ENCODE measurements around the gene ZDHHC7.

ZDHHC7 gene

DNA sequence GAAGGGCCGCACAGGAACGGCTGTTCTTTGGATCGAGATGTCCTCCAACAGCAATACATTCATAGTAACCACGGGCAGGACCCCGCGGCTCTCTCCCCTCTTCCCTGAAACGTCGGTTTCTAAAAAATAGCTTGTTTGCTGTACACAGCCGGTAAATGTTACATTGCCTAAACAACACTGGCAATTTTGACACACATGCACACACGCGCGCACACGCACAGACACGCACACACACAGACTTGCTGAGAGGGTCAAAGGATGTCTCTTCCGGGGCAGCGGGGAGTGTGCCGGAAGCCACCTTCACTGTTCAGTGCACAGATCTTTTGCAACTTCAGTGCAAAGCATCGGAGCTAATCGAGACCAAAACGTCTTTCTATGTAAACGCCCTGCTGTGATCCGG, 35.8 kb downstream of the ZDHHC7 start:
- Histone ChIP-seq H3K36me3 (no peaks in the 10 kb centered on the region), H3K27me3 (ENCODE audit: insufficient read depth, low read depth, severe bottlenecking) (no peaks in the 10 kb centered on the region), H3K27ac (no peak overlapping the region), H3K9me3 (ENCODE audit: severe bottlenecking) (no peaks in the 10 kb centered on the region), H3K4me3 (ENCODE audit: low read depth, low read length) (no peak overlapping the region)
- TF ChIP-seq, protein P1, sequence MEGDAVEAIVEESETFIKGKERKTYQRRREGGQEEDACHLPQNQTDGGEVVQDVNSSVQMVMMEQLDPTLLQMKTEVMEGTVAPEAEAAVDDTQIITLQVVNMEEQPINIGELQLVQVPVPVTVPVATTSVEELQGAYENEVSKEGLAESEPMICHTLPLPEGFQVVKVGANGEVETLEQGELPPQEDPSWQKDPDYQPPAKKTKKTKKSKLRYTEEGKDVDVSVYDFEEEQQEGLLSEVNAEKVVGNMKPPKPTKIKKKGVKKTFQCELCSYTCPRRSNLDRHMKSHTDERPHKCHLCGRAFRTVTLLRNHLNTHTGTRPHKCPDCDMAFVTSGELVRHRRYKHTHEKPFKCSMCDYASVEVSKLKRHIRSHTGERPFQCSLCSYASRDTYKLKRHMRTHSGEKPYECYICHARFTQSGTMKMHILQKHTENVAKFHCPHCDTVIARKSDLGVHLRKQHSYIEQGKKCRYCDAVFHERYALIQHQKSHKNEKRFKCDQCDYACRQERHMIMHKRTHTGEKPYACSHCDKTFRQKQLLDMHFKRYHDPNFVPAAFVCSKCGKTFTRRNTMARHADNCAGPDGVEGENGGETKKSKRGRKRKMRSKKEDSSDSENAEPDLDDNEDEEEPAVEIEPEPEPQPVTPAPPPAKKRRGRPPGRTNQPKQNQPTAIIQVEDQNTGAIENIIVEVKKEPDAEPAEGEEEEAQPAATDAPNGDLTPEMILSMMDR (IDR thresholded peaks at IDR 0.05; ENCODE audit: low read depth, low read length) = no peak
- no peak for DNase-seq

DNA sequence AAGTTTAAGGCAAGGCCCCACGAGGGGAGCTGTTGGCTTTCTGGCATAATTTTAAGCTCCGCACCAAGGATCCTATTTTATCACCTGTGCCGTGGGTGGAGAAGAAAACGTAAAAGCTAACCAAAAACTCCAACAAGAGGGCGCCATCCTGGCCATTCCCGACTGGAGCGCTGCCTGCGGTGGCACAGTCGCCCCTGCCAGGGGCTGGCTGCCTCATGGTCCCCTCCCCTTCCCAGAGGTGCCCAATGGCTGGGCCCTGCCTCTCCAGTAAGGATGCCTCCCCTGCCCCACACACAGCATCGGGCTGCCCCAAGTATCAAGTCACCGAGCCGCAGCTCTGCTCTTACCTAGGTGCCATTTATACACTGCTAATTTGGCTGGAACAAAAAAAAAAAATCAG, 36.3 kb downstream of the ZDHHC7 start:
- Histone ChIP-seq H3K9me3 (ENCODE audit: severe bottlenecking) (no peaks in the 10 kb centered on the region), H3K36me3 (no peaks in the 10 kb centered on the region), H3K27ac (no peak overlapping the region), H3K27me3 (ENCODE audit: insufficient read depth, low read depth, severe bottlenecking) (no peaks in the 10 kb centered on the region), H3K4me3 (ENCODE audit: low read depth, low read length) (no peak overlapping the region)
- TF ChIP-seq, protein P1 (IDR thresholded peaks at IDR 0.05; ENCODE audit: low read depth, low read length) = no peak
- DNase-seq = no peak

DNA sequence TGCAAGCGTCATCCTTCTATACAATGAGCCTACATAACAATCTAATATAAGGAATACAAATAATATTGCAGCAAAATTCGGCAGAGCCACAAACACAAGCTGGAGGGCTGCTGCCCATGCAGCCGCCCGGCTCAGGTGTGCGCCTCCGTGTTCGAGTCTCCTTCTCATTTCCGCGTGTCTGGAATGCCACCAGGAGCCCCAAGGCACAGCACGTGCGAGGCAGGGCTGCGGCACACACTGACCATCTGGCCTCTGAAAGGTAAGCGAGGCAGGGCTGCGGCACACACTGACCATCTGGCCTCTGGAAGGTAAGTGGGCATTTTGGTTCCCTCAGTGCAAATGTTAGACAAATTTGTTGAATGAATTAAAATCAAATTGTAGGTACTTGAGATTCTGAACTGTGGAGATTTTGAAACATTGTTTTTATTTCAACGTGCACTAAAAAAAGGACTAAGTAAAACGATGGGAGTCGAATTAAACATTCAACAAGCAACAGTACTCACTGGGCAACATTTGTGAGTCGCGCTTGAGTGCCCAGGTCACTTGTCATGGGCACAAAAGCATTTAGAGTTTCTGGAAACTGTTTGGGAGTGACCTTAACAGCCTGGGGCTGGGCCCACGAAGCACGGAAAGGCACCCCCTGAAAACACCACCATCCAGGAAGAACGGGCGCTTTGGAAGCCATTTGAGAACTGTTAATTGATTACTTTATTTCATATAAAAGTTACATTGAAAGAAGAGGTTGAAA, 37.4 kb downstream of the ZDHHC7 start:
- H3K36me3 ChIP-seq = no peaks in the 10 kb centered on the region
- no peaks in the 10 kb centered on the region for H3K9me3 ChIP-seq (ENCODE audit: severe bottlenecking)
- DNase-seq = peak; percentile 34
- no peaks in the 10 kb centered on the region for H3K27me3 ChIP-seq (ENCODE audit: insufficient read depth, low read depth, severe bottlenecking)
- peak overlapping the region; percentile 14; the same call in 1 of the 2 replicates for H3K27ac ChIP-seq
- TF ChIP-seq, protein P1 (IDR thresholded peaks at IDR 0.05; ENCODE audit: low read depth, low read length) = no peak
- H3K4me3 ChIP-seq (ENCODE audit: low read depth, low read length) = no peak overlapping the region

DNA sequence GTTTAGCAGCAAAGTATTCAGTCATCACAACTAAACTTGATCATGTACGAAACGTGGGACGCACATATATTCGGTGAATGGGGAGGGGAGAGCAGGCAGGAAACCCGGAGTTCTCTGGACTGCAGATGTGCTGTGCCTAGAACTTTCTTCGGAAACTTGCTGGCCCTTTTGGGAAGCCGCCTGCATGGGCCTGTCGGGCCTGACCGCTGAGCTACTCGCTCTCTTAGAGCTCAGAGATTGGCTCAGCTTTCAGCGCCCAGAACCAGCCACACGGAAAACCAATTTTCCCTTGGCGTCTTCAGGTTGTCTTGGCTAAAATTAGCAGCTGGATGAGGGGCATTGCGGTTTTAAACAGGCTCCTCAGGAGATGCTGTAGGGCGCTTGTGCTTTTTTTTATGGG, 38.1 kb downstream of the ZDHHC7 start:
- no peaks in the 10 kb centered on the region for H3K27me3 ChIP-seq (ENCODE audit: insufficient read depth, low read depth, severe bottlenecking)
- H3K27ac ChIP-seq = no peak overlapping the region
- no peaks in the 10 kb centered on the region for H3K9me3 ChIP-seq (ENCODE audit: severe bottlenecking)
- H3K4me3 ChIP-seq (ENCODE audit: low read depth, low read length) = no peak overlapping the region
- TF ChIP-seq, protein P1 (IDR thresholded peaks at IDR 0.05; ENCODE audit: low read depth, low read length) = no peak
- DNase-seq = no peak
- no peaks in the 10 kb centered on the region for H3K36me3 ChIP-seq

DNA sequence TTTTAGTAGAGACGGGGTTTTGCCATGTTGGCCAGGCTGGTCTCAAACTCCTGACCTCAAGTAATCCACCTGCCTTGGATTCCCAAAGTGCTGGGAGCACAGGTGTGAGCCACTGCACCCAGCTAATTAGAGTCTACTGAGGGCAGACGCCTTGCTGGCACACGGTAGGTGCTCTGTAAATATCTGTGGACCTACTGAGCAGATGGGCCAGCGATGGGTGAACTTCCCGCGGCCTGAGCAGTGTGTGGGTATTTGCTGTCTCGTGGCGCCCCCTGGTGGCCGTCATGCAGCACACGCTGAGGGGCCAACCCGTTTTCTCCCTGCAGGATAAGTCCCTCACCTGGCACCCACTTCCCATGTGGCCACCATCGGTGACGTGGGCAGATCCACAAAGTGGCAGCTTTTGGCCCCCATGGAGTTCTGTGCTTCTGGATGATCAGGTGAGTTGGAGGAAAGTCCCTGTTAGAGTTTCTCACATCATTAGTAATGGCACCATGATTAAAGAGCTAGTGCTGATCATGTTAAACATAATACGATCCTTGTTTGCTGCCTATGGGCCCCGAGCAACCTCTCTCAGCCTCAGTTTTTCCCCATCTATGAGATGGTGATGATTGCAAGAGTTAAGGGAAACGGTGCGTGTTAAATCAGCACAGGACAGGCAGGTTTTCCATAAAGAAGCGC, 40.7 kb downstream of the ZDHHC7 start:
- Histone ChIP-seq H3K36me3 (no peaks in the 10 kb centered on the region), H3K4me3 (ENCODE audit: low read depth, low read length) (no peak overlapping the region), H3K9me3 (ENCODE audit: severe bottlenecking) (no peaks in the 10 kb centered on the region), H3K27ac (no peak overlapping the region), H3K27me3 (ENCODE audit: insufficient read depth, low read depth, severe bottlenecking) (no peaks in the 10 kb centered on the region)
- TF ChIP-seq, protein P1 (IDR thresholded peaks at IDR 0.05; ENCODE audit: low read depth, low read length) = peak; percentile 84
- peak; percentile 68 for DNase-seq
